ENCODE results near the gene POU3F1. TPM values are rescaled to one million over a fixed set of nuclear protein-coding genes. Genes with fewer than 3 reads are reported as not detected.
"Not testable (repeated sequence)": the region's sequence is repeated elsewhere in the genome, so short reads cannot be mapped to it uniquely, and the experiment has no call there.

POU3F1 gene
- polyA plus RNA-seq, 1 experiment: not detected

- TF ChIP-seq CTCF (IDR thresholded peaks at IDR 0.05; ENCODE audit: insufficient read depth, low read depth, low read length): peak; percentile 29
- DNase-seq (ENCODE audit: low read depth): no peak
- ChIA-PET CTCF (interaction anchor here (0.6 to 1.6 kb wide), 4 partner anchors 8 to 802 kb away, joined by 3 read pairs; no protein-coding TSS in a partner anchor), POLR2A (no interaction called here)
- H3K36me3 ChIP-seq (ENCODE audit: control insufficient read depth, insufficient read depth, low read length): no peaks in the 10 kb centered on the region
- no peak overlapping the region for H3K4me3 ChIP-seq (ENCODE audit: low read depth, low read length)
- peaks cover 16% of the 10 kb centered on the region for H3K27me3 ChIP-seq (ENCODE audit: control insufficient read depth, insufficient read depth, low read length)
Observed at GRCh38 chr1:38037221-38037939, 9.2 kb downstream of the POU3F1 start.

- Histone ChIP-seq H3K36me3 (ENCODE audit: control insufficient read depth, insufficient read depth, low read length) (no peaks in the 10 kb centered on the region), H3K27me3 (ENCODE audit: control insufficient read depth, insufficient read depth, low read length) (peaks cover 4% of the 10 kb centered on the region; the same call in 1 of the 2 replicates), H3K4me3 (ENCODE audit: low read depth, low read length) (no peak overlapping the region)
- CTCF ChIA-PET: no interaction called here
- no peak for DNase-seq (ENCODE audit: low read depth)
- POLR2A ChIA-PET: no interaction called here
- TF ChIP-seq CTCF (IDR thresholded peaks at IDR 0.05; ENCODE audit: insufficient read depth, low read depth, low read length): no peak
Observed at GRCh38 chr1:38034871-38035270, 11.7 kb downstream of the POU3F1 start.

- POLR2A ChIA-PET; H3K27me3 ChIP-seq (ENCODE audit: control insufficient read depth, insufficient read depth, low read length); H3K4me3 ChIP-seq (ENCODE audit: low read depth, low read length); H3K36me3 ChIP-seq (ENCODE audit: control insufficient read depth, insufficient read depth, low read length); DNase-seq (ENCODE audit: low read depth): not testable (repeated sequence)
- CTCF ChIA-PET: interaction anchor here (1.1 to 1.7 kb wide), 2 partner anchors 9 to 802 kb away, joined by 3 to 6 read pairs; no protein-coding TSS in a partner anchor
Observed at GRCh38 chr1:38032992-38033391, 13.6 kb downstream of the POU3F1 start.

- ChIA-PET POLR2A (no interaction called here), CTCF (no interaction called here)
- no peak overlapping the region for H3K4me3 ChIP-seq (ENCODE audit: low read depth, low read length)
- no peak for TF ChIP-seq CTCF (IDR thresholded peaks at IDR 0.05; ENCODE audit: insufficient read depth, low read depth, low read length)
- no peak for DNase-seq (ENCODE audit: low read depth)
- no peaks in the 10 kb centered on the region; the same call in 1 of the 2 replicates for H3K36me3 ChIP-seq (ENCODE audit: control insufficient read depth, insufficient read depth, low read length)
- H3K27me3 ChIP-seq (ENCODE audit: control insufficient read depth, insufficient read depth, low read length): no peaks in the 10 kb centered on the region
Observed at GRCh38 chr1:38031513-38031866, 15.1 kb downstream of the POU3F1 start.

- no peak for DNase-seq (ENCODE audit: low read depth)
- ChIA-PET CTCF (interaction anchor here (0.8 to 1.7 kb wide), 3 partner anchors 8 to 804 kb away, joined by 3 to 5 read pairs (median 4); no protein-coding TSS in a partner anchor), POLR2A (no interaction called here)
- TF ChIP-seq CTCF (IDR thresholded peaks at IDR 0.05; ENCODE audit: insufficient read depth, low read depth, low read length): no peak
- peaks cover 1% of the 10 kb centered on the region for H3K36me3 ChIP-seq (ENCODE audit: control insufficient read depth, insufficient read depth, low read length)
- no peak overlapping the region for H3K4me3 ChIP-seq (ENCODE audit: low read depth, low read length)
- no peaks in the 10 kb centered on the region for H3K27me3 ChIP-seq (ENCODE audit: control insufficient read depth, insufficient read depth, low read length)
Observed at GRCh38 chr1:38030596-38031512, 15.7 kb downstream of the POU3F1 start.

Data from BJ (cell line).